SK-N-SH treated with all-trans-retinoic acid at 6 μM for 48 hours (cell line): ENCODE measurements around the gene CTSH.

Source experiments
- ZC3H10 ChIP-seq: fragments of 250-450 bp; sonication (Bioruptor Pico); IDR thresholded peaks from 2 replicates; pipeline ENCODE4 v1.5.1; 2021; ENCODE audit warnings: mild to moderate bottlenecking, moderate library complexity
- TF ChIP-seq, protein P1 (sequence below): fragments of 250-450 bp; sonication (Bioruptor Pico); IDR thresholded peaks from 2 replicates; pipeline ENCODE4 v1.8.0; 2020; ENCODE audit warnings: mild to moderate bottlenecking, moderate library complexity, borderline replicate concordance

DNA sequence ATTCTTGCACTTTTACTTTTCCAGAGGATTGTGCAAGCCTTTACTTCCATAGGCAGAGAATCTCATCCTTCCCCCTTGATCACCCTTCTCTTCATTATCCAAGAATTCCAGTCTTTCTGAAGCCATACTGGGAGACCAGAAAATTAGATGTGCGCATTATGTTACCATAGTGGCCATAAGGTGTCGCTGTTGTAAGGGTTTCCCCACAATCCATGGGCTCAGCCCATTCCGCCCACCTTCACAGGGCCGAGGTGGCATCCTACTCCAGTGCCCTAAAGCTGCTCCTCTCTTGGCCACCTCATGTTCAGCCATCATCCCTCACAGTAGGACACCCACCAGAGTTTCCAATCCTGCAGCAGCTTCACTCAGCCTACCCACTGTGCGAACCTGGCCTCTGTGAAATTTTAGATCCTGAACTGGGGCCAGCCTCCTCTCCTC is 35.0 kb downstream of the CTSH start:
- no peak for TF ChIP-seq ZC3H10 (CRISPR knock-in tag)
- TF ChIP-seq, protein P1, sequence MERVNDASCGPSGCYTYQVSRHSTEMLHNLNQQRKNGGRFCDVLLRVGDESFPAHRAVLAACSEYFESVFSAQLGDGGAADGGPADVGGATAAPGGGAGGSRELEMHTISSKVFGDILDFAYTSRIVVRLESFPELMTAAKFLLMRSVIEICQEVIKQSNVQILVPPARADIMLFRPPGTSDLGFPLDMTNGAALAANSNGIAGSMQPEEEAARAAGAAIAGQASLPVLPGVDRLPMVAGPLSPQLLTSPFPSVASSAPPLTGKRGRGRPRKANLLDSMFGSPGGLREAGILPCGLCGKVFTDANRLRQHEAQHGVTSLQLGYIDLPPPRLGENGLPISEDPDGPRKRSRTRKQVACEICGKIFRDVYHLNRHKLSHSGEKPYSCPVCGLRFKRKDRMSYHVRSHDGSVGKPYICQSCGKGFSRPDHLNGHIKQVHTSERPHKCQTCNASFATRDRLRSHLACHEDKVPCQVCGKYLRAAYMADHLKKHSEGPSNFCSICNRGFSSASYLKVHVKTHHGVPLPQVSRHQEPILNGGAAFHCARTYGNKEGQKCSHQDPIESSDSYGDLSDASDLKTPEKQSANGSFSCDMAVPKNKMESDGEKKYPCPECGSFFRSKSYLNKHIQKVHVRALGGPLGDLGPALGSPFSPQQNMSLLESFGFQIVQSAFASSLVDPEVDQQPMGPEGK = no peak
